ENCODE data around the gene NR1I3.
"Not testable (repeated sequence)": the region's sequence is repeated elsewhere in the genome, so short reads cannot be mapped to it uniquely, and the experiment has no call there.

NR1I3 gene

DNA sequence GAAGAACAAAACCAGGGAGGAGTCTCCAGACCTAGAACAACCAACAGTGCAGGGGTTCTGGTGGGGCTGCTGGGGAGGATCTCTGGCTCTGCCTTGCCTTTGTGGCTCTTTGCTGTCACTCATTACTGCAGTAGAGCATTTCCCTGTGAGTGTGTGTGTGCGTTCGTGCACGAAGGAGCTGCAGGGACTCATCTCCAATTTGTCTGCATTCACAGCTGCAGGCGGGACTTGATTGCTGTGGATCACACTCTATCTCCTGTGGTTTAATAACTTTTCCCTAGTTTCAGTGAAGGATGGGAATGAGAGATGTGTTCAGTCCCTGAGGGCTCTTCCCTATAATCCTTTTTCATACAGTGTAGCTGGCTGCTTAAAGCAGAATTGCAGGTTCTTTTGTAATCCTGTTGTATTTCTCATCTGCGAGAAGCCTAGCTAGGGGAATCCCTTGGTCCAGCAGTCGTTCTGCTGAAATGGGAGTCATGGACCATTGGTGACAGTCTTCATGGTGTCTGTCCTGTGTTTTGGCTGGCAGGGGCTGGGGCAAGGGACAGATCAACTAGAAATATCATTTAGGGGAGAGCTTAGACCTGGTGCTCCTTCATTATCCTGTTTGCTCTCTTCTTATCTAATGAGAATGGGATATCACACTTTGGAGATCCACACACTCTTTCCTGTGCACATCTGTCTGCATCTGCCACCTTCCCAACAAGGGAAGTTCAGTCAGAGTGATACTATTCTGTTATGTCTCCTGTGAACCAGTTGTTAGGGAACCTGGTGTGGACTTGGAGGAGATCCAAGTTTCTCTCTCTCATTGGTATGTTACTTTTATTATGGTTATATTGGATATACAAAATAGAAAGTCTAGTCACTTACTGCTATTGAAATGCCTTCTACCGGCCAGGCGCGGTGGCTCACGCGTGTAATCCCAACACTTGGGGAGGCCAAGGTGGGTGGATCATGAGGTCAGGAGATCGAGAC is 23.5 kb upstream of the NR1I3 start:
- Histone ChIP-seq H3K27me3 (ENCODE audit: insufficient read depth, low read depth, severe bottlenecking) (peaks cover 97% of the 10 kb centered on the region), H3K36me3 (no peaks in the 10 kb centered on the region), H3K27ac (no peak overlapping the region), H3K9me3 (ENCODE audit: severe bottlenecking) (peaks cover 22% of the 10 kb centered on the region), H3K4me3 (ENCODE audit: low read depth, low read length) (no peak overlapping the region)
- TF ChIP-seq, protein P1, sequence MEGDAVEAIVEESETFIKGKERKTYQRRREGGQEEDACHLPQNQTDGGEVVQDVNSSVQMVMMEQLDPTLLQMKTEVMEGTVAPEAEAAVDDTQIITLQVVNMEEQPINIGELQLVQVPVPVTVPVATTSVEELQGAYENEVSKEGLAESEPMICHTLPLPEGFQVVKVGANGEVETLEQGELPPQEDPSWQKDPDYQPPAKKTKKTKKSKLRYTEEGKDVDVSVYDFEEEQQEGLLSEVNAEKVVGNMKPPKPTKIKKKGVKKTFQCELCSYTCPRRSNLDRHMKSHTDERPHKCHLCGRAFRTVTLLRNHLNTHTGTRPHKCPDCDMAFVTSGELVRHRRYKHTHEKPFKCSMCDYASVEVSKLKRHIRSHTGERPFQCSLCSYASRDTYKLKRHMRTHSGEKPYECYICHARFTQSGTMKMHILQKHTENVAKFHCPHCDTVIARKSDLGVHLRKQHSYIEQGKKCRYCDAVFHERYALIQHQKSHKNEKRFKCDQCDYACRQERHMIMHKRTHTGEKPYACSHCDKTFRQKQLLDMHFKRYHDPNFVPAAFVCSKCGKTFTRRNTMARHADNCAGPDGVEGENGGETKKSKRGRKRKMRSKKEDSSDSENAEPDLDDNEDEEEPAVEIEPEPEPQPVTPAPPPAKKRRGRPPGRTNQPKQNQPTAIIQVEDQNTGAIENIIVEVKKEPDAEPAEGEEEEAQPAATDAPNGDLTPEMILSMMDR (IDR thresholded peaks at IDR 0.05; ENCODE audit: low read depth, low read length) = no peak
- DNase-seq = no peak

DNA sequence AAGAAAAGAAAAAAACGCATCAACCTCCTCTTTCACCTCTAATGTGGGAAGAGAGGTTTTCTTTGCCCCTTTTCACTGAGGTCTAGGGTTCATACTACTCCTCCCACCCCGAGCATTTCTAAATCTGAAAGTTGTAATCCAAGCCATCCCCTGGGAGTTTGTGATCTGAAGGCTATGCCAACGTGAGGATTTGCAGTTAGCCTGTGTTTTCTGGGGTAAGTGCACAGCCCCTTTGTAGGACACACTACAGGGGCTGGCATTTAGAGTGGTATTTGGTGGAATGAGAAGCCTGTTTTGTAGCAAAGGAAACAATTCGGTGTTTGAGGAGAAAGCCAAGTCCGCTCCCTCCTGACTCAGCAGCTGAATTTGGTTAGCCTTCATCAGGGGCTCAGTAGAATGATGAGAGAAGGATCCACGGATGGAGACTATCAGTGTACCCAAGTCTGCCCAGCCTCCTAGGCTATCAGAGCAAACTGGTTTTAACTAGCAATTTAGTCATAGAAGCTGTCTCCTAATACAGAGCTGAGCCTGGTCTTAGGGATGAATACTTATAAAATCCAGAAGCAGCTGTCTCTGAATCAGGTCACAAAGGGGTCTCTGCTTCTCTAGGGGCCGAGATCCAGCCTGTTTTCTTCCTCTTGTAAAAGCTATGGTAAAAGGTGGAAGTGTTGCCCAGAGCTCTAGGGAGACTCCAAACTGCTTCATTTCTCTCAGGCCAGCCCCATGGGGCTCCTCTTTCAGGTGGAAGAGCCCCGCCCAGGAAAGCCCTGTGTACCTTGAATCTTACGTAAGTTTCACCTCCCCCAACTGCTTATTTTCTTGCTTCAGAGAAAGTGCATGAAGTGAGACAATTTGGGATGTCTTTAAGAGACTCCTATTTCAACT is 22.6 kb upstream of the NR1I3 start:
- Histone ChIP-seq H3K27me3 (ENCODE audit: insufficient read depth, low read depth, severe bottlenecking) (peaks cover 95% of the 10 kb centered on the region), H3K4me3 (ENCODE audit: low read depth, low read length) (no peak overlapping the region), H3K9me3 (ENCODE audit: severe bottlenecking) (peaks cover 31% of the 10 kb centered on the region), H3K27ac (no peak overlapping the region), H3K36me3 (no peaks in the 10 kb centered on the region)
- DNase-seq = no peak
- TF ChIP-seq, protein P1 (IDR thresholded peaks at IDR 0.05; ENCODE audit: low read depth, low read length) = no peak

- Histone ChIP-seq H3K36me3 (no peaks in the 10 kb centered on the region), H3K27ac (no peak overlapping the region), H3K4me3 (ENCODE audit: low read depth, low read length) (no peak overlapping the region), H3K27me3 (ENCODE audit: insufficient read depth, low read depth, severe bottlenecking) (peaks cover 95% of the 10 kb centered on the region), H3K9me3 (ENCODE audit: severe bottlenecking) (peaks cover 36% of the 10 kb centered on the region)
- DNase-seq = no peak
- TF ChIP-seq, protein P1 (IDR thresholded peaks at IDR 0.05; ENCODE audit: low read depth, low read length) = no peak
Observed at GRCh38 chr1:161259765-161260164, 21.8 kb upstream of the NR1I3 start.

DNA sequence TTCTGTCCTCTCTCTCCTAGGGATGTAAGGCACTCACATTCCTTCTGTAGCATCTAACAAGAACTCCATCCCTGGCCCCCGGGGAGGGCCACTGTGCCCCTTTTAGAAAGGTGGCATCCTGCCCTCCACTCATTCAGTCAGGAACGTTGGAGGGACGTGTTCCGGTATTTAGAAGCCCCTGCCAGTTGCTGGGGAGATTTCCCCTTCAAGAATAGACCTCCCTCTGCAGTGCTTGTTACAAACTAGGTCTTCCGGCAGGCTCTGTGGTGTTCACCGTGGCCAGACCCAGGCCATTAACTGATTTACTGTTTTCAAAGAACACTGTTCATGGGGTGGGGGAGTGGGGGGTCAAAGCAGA is 21.3 kb upstream of the NR1I3 start:
- H3K36me3 ChIP-seq = no peaks in the 10 kb centered on the region
- no peak for DNase-seq
- H3K4me3 ChIP-seq (ENCODE audit: low read depth, low read length) = no peak overlapping the region
- no peak overlapping the region for H3K27ac ChIP-seq
- TF ChIP-seq, protein P1 (IDR thresholded peaks at IDR 0.05; ENCODE audit: low read depth, low read length) = no peak
- peaks cover 35% of the 10 kb centered on the region for H3K9me3 ChIP-seq (ENCODE audit: severe bottlenecking)
- H3K27me3 ChIP-seq (ENCODE audit: insufficient read depth, low read depth, severe bottlenecking) = peaks cover 94% of the 10 kb centered on the region

GRCh38 chr1:161258439-161259344 is 20.7 kb upstream of the NR1I3 start, which contains the start of gene PCP4L1:
Gene PCP4L1 (plus strand): TSS chr1:161258745. CDS start chr1:161258975, 230 bp downstream.
- H3K27ac ChIP-seq = no peak within 1 kb of the TSS
- peaks cover 95% of the 10 kb centered on the region for H3K27me3 ChIP-seq (ENCODE audit: insufficient read depth, low read depth, severe bottlenecking)
- peaks cover 33% of the 10 kb centered on the region for H3K9me3 ChIP-seq (ENCODE audit: severe bottlenecking)
- peak; percentile 53 for DNase-seq
- peak within 1 kb of the TSS; percentile 26 for H3K4me3 ChIP-seq (ENCODE audit: low read depth, low read length)
- H3K36me3 ChIP-seq = no peaks in the 10 kb centered on the region
- TF ChIP-seq, protein P1 (IDR thresholded peaks at IDR 0.05; ENCODE audit: low read depth, low read length) = no peak

DNA sequence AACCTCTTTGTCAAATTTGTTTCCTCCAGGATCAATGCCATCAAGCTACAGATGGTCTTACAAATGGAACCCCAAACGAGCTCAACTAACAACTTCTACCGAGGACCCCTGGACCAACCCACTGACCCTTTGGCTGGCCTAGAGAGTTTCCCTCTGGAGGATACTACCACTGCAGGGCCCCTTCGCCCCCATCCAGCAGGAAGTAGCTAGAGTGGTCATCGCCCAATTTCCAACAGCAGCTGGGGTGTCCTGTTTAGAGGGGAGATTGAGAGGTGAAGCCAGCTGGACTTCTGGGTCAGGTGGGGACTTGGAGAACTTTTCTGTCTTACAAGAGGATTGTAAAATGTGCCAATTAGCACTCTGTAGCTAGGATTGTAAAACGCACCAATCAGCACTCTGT is 19.1 kb upstream of the NR1I3 start:
- not testable (repeated sequence) for H3K36me3 ChIP-seq; H3K27ac ChIP-seq; H3K4me3 ChIP-seq (ENCODE audit: low read depth, low read length); DNase-seq
- H3K27me3 ChIP-seq (ENCODE audit: insufficient read depth, low read depth, severe bottlenecking) = peaks cover 95% of the 10 kb centered on the region
- peaks cover 36% of the 10 kb centered on the region for H3K9me3 ChIP-seq (ENCODE audit: severe bottlenecking)

DNA sequence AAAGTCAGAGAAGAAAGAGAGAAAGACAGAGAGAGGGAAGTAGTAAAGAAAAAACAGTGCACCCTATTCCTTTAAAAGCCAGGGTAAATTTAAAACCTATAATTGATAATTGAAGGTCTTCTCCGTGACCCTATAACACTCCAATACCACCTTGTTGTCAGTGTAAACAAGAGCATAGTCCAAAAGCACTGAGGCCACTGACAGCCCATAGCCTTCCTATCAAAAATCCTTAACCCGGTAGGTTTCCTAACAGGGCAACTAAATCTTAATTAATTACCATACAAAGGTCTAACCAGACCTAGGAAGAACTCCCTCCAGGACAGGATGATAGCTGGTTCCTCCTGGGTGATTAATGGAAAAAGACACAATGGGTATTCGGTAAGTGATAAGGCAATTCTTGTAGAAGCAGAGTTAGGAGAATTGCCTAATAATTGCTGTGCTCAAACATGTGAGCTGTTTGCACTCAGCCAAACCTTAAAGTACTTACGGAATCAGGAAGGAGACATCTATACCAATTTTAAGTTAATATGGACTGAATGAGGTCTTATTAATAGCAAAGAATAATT is 18.0 kb upstream of the NR1I3 start:
- not testable (repeated sequence) for H3K36me3 ChIP-seq; DNase-seq; H3K4me3 ChIP-seq (ENCODE audit: low read depth, low read length); H3K27ac ChIP-seq
- Histone ChIP-seq H3K9me3 (ENCODE audit: severe bottlenecking) (peaks cover 37% of the 10 kb centered on the region), H3K27me3 (ENCODE audit: insufficient read depth, low read depth, severe bottlenecking) (peaks cover 95% of the 10 kb centered on the region)

Measured in WERI-Rb-1 (cell line).